GM23248 (cell line): Measurements from ENCODE around the gene TNXB. TPM values are rescaled to one million over a fixed set of nuclear protein-coding genes. Genes with fewer than 3 reads are reported as not detected.

Experiments
- DNase-seq: peaks from one replicate; pipeline ENCODE4 v3.0.0-alpha.2; 2015
- H2AFZ ChIP-seq: fragments of 200-600 bp; sonication (generic); 2 replicates; pipeline ENCODE4 v1.6.1; 2016; ENCODE audit warnings: antibody characterized with exemption
- H3F3A ChIP-seq: fragments of 200-600 bp; sonication (generic); 2 replicates; pipeline ENCODE4 v1.6.1; 2016; ENCODE audit warnings: mild to moderate bottlenecking, antibody characterized with exemption, mixed run types; ENCODE audit not compliant: insufficient read depth
- H3K27ac ChIP-seq: fragments of 200-600 bp; sonication (generic); 2 replicates; pipeline ENCODE4 v1.5.1; 2016; ENCODE audit warnings: mild to moderate bottlenecking
- H3K27me3 ChIP-seq: fragments of 200-600 bp; sonication (generic); replicated peaks from 2 replicates; pipeline ENCODE4 v1.6.1; 2016; ENCODE audit warnings: mild to moderate bottlenecking; ENCODE audit not compliant: insufficient read depth
- H3K36me3 ChIP-seq: fragments of 200-600 bp; sonication (generic); 2 replicates; pipeline ENCODE4 v1.6.1; 2016; ENCODE audit warnings: low read depth, mild to moderate bottlenecking
- H3K4me1 ChIP-seq: fragments of 200-600 bp; sonication (generic); 2 replicates; pipeline ENCODE4 v1.6.1; 2016; ENCODE audit warnings: mild to moderate bottlenecking; ENCODE audit not compliant: insufficient read depth
- H3K4me2 ChIP-seq: fragments of 200-600 bp; sonication (generic); one replicate; pipeline ENCODE4 v1.6.1; 2016; ENCODE audit warnings: mild to moderate bottlenecking; ENCODE audit not compliant: unreplicated experiment
- H3K4me3 ChIP-seq: fragments of 200-600 bp; sonication (generic); 2 replicates; pipeline ENCODE4 v1.5.1; 2016; ENCODE audit warnings: mild to moderate bottlenecking
- H3K79me2 ChIP-seq: fragments of 200-600 bp; sonication (generic); 2 replicates; pipeline ENCODE4 v1.6.1; 2016; ENCODE audit warnings: mild to moderate bottlenecking; ENCODE audit not compliant: insufficient read depth
- H3K9ac ChIP-seq: fragments of 200-600 bp; sonication (generic); 2 replicates; pipeline ENCODE4 v1.6.1; 2016; ENCODE audit warnings: mild to moderate bottlenecking
- H3K9me2 ChIP-seq: fragments of 200-600 bp; sonication (generic); 2 replicates; pipeline ENCODE4 v1.6.1; 2016; ENCODE audit warnings: mixed run types, mild to moderate bottlenecking, moderate library complexity; ENCODE audit not compliant: insufficient read depth
- H3K9me3 ChIP-seq: fragments of 200-600 bp; sonication (generic); one replicate; pipeline ENCODE4 v1.6.1; 2017; ENCODE audit warnings: low read depth
- H4K20me1 ChIP-seq: fragments of 200-600 bp; sonication (generic); 2 replicates; pipeline ENCODE4 v1.6.0; 2016; ENCODE audit not compliant: insufficient read depth
- EZH2 ChIP-seq: fragments of 200-600 bp; sonication (generic); IDR thresholded peaks from 2 replicates; pipeline ENCODE4 v1.6.1; 2018; ENCODE audit warnings: antibody characterized with exemption, mild to moderate bottlenecking; ENCODE audit not compliant: insufficient read depth, poor library complexity, severe bottlenecking
- EZH2phosphoT487 ChIP-seq: fragments of 200-600 bp; sonication (generic); IDR thresholded peaks from 2 replicates; pipeline ENCODE4 v1.6.1; 2018; ENCODE audit warnings: antibody characterized with exemption, moderate library complexity, mild to moderate bottlenecking, low read depth; ENCODE audit not compliant: insufficient read depth
- whole genome bisulfite sequencing, 2 experiments: methylation state at CpG; one replicate each; pipeline ENCODE4 v1.1.6; 2015 to 2017; ENCODE audit warnings: low lambda C conversion rate in 2 of 2, low coverage in 1 of 2; ENCODE audit errors: missing lambda C conversion rate in 2 of 2; 5-methylcytosine and 5-hydroxymethylcytosine counted together
- in situ Hi-C: fragments of 300-500 bp; cut with MboI; formaldehyde crosslinking; loops from 2 replicates; pipeline ENCODE4 v1.15.0; 2020
- polyA plus RNA-seq: library from polyadenylated mRNA; unstranded; fragments of >200 nt; fragmentation: Nextera tagmentation; extraction: Ambion mirVana; gene quantifications from 2 replicates; pipeline ENCODE4 v1.2.1, GENCODE V29; 2016
- total RNA-seq: library from RNA; depleted of rRNA; stranded (reverse); fragments of >200 nt; shearing (Covaris generic); gene quantifications from 2 replicates; pipeline ENCODE4 v1.2.3, GENCODE V29; 2014

The TNXB gene
- total and polyA plus RNA-seq, 2 experiments from 2014 or later: 5.2 to 23.8 TPM

DNA sequence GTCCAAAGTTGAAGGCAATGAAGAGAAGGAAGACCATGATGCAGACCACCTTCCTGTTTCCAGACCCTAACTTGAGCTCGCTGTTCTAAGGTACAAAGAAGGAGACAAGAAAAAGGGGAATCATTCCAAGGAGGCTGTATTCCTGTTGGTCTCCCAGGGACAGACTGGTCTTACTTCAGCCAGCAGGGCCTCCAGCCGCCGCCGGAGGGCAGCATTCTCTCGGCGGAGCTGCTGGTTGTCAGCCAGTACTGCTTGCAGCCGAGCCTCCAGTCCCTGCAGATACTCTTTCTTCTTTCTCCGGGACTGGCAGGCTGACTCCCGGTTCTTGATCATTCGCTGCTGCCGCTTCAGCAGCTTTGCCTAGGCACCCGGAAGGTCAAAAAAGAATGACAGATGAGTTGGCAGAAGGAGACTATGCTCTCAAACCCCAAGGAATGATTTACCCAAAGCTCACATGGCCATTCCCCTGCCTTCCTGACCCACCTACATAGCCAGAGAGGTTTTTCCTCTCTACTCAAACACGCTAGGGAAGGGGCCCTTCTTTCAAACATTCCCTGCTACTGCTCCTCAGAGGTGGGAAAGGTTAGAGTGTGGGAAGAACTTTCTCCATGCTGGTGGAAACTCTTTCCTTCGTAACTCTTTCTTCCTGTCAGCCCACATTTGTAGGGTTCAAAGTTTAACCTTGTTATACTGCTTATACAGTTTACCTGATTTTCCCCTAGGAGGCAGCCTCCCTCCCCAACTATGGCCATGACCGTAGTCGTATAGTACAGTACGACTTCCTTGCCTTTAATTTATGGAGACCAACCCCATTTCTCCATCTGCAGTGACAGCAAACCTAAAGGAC is 9.9 kb upstream of the TNXB start:
- H4K20me1 ChIP-seq: no peaks in the 10 kb centered on the region
- in situ Hi-C loops: no loop called here
- no peaks in the 10 kb centered on the region for H3K9me3 ChIP-seq
- no peak overlapping the region; the same call in 1 of the 2 replicates for H3K27ac ChIP-seq
- TF ChIP-seq EZH2 (no peak), EZH2phosphoT487 (no peak)
- H3K4me1 ChIP-seq: peaks cover 20% of the 10 kb centered on the region
- no peaks in the 10 kb centered on the region for H3K27me3 ChIP-seq
- H3K9ac ChIP-seq: no peak overlapping the region
- WGBS, 2 experiments: 29 to 30% methylated on average over 17 of the region's 17 CpGs
- H3K4me3 ChIP-seq: no peak overlapping the region
- peaks cover 17% of the 10 kb centered on the region for H3F3A ChIP-seq
- peak; percentile 92 for DNase-seq
- H3K36me3 ChIP-seq: peaks cover 9% of the 10 kb centered on the region; the same call in 1 of the 2 replicates
- H2AFZ ChIP-seq: no peak overlapping the region
- no peaks in the 10 kb centered on the region for H3K9me2 ChIP-seq
- H3K79me2 ChIP-seq: no peaks in the 10 kb centered on the region
- H3K4me2 ChIP-seq: no peak overlapping the region

DNA sequence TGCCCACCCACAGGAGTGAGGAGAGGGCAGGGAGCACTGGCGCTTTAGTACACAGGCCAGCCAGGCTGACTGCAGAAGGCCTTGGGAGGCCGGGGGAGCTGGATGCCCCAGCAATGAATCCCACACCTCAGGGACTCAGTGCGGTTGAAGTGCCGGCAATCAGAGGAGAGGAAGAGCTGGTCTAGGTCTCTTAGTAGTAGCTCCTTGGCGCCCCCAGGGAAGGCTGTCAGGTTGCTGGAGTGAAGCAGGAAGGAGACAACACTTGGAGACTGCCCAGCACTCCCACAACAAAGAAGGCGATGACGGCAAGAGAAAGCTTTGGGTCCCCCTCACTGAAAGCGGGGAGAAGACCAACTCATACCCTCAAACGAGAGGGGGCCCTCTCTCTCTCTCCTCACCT is 8.3 kb upstream of the TNXB start:
- Histone ChIP-seq H3K36me3 (peaks cover 5% of the 10 kb centered on the region; the same call in 1 of the 2 replicates), H3K4me1 (peaks cover 33% of the 10 kb centered on the region), H3K4me2 (no peak overlapping the region), H3K27me3 (no peaks in the 10 kb centered on the region), H3K9me2 (no peaks in the 10 kb centered on the region), H4K20me1 (no peaks in the 10 kb centered on the region), H3K27ac (no peak overlapping the region), H3F3A (peaks cover 27% of the 10 kb centered on the region), H3K4me3 (no peak overlapping the region), H3K9ac (no peak overlapping the region), H3K9me3 (no peaks in the 10 kb centered on the region), H3K79me2 (no peaks in the 10 kb centered on the region), H2AFZ (no peak overlapping the region)
- no peak for DNase-seq
- 84 to 89% methylated on average over 9 of the region's 9 CpGs for WGBS, 2 experiments
- in situ Hi-C loops: no loop called here
- TF ChIP-seq EZH2phosphoT487: no peak
- TF ChIP-seq EZH2: no peak

DNA sequence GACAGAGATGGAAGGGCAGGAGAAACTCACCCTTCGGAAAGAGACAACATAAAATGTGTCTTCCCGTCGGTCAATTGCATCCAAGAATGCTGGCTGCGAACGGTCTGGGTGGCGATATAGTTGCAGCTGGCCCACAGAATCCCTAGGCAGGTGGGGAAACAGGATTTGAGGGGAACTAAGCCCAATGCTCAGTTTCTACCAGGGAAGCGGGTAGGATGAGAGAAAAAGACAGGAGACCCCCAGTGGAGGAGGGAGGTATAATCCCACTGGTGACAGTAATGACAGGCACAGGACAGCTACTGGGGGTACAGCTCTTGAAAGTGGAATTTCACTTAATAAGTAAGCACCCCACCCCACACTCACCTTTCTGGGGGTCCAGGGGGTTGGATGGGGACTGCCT is 7.5 kb upstream of the TNXB start:
- Histone ChIP-seq H3K4me3 (no peak overlapping the region), H3K79me2 (no peaks in the 10 kb centered on the region), H3K4me1 (peaks cover 39% of the 10 kb centered on the region), H3K9me2 (no peaks in the 10 kb centered on the region), H3K9me3 (no peaks in the 10 kb centered on the region), H3F3A (peaks cover 27% of the 10 kb centered on the region), H2AFZ (no peak overlapping the region), H3K4me2 (no peak overlapping the region), H3K27ac (no peak overlapping the region), H3K36me3 (peaks cover 5% of the 10 kb centered on the region; the same call in 1 of the 2 replicates), H4K20me1 (no peaks in the 10 kb centered on the region), H3K9ac (no peak overlapping the region), H3K27me3 (no peaks in the 10 kb centered on the region)
- in situ Hi-C loops: no loop called here
- TF ChIP-seq EZH2phosphoT487: no peak
- no peak for TF ChIP-seq EZH2
- DNase-seq: peak; percentile 45
- WGBS, 2 experiments: 94 to 95% methylated on average over 7 of the region's 7 CpGs

DNA sequence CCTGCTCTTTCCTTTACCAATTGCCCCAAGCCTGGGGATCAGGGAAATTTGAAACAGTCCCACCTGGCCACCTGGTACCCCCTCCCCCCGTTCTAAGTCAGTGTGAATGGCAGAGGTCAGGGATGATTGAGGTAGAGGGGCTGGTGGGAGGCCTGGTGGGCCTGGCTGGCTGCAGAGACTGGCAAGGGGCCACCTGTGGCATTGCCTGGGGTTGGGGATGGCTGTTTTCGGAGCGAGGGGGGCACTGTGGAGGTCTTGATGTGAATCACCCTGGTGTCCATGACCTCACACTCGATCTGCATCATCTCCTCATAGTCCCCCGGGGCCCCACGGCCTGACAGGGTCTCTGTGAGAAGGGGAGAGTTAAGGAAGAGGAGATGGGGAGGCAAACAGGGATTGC is 6.5 kb upstream of the TNXB start:
- WGBS, 2 experiments: 69 to 75% methylated on average over 6 of the region's 6 CpGs
- Histone ChIP-seq H3K9ac (peak overlapping the region; percentile 82), H3K36me3 (no peaks in the 10 kb centered on the region; the same call in none of the 2 replicates)

More for the DNA sequence above, 6.5 kb upstream of the TNXB start:
- H3K9me2 ChIP-seq: no peaks in the 10 kb centered on the region
- no peak for DNase-seq
- in situ Hi-C loops: no loop called here
- H3K4me3 ChIP-seq: no peak overlapping the region
- H3K27me3 ChIP-seq: no peaks in the 10 kb centered on the region
- H3K27ac ChIP-seq: peak overlapping the region; percentile 98
- H2AFZ ChIP-seq: no peak overlapping the region
- H3K4me2 ChIP-seq: no peak overlapping the region
- H3K9me3 ChIP-seq: no peaks in the 10 kb centered on the region
- H3K79me2 ChIP-seq: no peaks in the 10 kb centered on the region
- TF ChIP-seq EZH2phosphoT487 (no peak), EZH2 (no peak)
- H3K4me1 ChIP-seq: peaks cover 43% of the 10 kb centered on the region
- no peaks in the 10 kb centered on the region for H4K20me1 ChIP-seq
- H3F3A ChIP-seq: peaks cover 27% of the 10 kb centered on the region
